Left lobe of liver (tissue), 2 donors: Measurements from ENCODE around the gene SLC6A2. TPM values are rescaled to one million over a fixed set of nuclear protein-coding genes. Genes with fewer than 3 reads are reported as not detected.
A peak's percentile ranks its signal among the peaks of the same experiment; 100 is the strongest.
"Not testable (repeated sequence)": the region's sequence is repeated elsewhere in the genome, so short reads cannot be mapped to it uniquely, and the experiment has no call there.

Experiments
- ATAC-seq: fragments of 200-7000 bp; cut with Tn5 transposase; one replicate; pipeline ENCODE4 v1.9.1; 2020; ENCODE audit warnings: mild to moderate bottlenecking, moderate library complexity
- DNase-seq: peaks from one replicate; pipeline ENCODE4 v3.0.0-alpha.2; 2020; ENCODE audit warnings: low spot score
- total RNA-seq: library from RNA; stranded (reverse); gene quantifications from one replicate; pipeline ENCODE4 v1.2.1, GENCODE V29; 2021
- donor health status: DM: no; HTN: no; CAD: no; lungs with moderate emphysema.
- donor health status: DM: no; HTN: yes; CAD: no.

SLC6A2 gene
- total RNA-seq, 1 donor from 2014 or later: not detected

DNA sequence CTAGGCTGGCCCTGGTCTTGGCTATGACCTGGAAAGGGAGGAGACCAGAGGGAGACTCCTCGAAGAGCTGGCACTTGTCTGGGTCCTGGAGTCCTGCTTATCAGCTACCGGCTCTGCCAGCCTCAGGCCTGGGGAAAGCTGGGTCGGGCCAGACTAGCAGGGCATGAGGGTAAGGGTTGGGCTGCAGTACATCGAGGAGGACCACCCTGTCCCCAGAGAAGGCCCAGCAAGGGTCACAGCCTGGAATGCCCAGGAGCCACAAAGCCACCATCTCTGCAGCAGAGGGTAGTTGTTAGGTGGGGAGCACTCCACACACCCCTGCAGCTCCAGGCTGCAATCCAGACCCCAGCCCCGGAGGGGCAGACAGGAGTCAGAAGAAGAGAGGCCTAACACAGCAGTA, 54.0 kb downstream of the SLC6A2 start:
- DNase-seq (peak; percentile 35), ATAC-seq (no peak)

- ATAC-seq (no peak), DNase-seq (peak; percentile 31)
Measured at GRCh38 chr16:55710466-55710865, 54.7 kb downstream of the SLC6A2 start.

DNA sequence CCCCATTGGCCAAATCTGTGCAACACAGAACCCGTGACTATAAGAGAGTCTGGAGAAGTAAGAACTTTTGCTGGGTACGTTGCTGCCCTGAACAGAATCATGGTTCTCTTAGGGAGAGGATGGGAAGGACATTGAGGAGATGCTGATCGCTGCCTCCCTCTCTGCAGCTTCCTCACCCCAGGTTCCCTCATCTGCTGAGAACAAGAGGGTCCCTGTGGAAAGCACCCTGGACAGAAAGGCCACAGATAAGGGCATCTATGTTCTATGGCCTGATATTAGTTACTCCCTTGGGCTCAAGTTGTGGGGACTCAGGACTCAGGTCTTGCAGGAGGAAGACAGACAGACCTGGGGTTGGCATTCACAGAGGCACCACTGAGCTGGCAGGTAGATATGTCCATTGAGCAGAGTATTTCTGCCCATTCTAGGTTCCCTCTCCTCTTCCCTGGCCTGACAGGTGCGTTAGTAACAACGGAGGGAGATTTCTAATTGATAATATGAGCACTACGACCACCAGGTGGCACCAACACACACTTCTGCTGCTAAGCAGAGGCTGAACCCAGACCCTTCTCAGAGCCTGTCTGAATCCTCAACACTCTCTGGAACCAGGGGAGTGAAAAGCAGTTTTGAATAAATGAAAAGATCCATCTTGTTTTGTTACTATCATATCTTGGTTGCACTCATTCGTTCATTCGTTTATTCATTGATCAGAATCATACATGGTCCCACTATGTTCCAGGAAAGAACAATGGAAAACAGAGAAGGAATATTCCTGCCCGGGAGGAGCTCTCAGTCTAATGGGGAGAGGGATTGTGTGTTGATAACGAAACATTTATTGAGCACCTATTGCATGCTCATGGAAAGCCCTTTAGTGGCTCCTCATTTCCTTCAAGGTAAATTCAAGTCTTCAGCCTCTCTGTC, 56.4 kb downstream of the SLC6A2 start:
- ATAC-seq: peak; percentile 99

DNA sequence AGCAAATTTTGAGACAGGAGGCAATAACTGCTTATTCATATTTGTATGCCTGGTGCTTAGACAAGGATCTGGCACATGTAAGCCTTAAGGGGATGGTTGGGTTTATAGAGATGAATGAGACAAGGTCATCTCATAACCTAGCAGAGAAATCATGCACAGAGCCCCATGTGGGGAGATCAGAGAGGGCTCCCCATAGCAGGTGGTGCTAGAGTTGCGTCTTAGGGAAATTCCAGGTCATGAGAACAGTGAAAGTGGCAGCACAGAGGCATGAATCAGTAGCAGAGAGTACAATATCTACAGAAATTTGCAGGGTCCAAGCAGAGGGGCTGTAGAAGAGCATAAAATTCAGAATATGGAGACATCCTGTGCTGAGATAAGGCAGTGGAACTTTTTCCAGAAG, 57.3 kb downstream of the SLC6A2 start:
- DNase-seq (peak; percentile 8), ATAC-seq (no peak)

More for the DNA sequence above, 56.4 kb downstream of the SLC6A2 start:
- peak; percentile 68 for DNase-seq

DNA sequence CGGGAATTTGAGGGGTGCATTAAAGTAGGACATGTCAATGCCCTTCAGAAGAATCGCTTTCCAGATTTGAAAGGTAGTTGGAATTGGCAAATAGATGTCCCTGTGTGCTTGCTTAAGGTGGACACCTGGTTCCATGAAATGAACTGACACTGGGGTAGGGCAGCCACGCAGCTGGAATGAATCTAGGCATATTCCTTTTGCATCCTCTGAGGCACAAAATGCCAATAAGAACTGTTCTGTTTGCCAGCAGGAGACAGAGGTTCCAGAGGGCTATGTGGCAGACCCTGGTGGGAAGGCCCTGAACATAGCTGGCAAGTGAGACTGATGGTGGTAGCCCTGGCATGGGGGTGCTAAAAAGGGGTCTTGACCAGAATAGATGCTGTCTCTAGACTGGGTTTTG, 61.5 kb downstream of the SLC6A2 start:
- DNase-seq: no peak
- no peak for ATAC-seq

DNA sequence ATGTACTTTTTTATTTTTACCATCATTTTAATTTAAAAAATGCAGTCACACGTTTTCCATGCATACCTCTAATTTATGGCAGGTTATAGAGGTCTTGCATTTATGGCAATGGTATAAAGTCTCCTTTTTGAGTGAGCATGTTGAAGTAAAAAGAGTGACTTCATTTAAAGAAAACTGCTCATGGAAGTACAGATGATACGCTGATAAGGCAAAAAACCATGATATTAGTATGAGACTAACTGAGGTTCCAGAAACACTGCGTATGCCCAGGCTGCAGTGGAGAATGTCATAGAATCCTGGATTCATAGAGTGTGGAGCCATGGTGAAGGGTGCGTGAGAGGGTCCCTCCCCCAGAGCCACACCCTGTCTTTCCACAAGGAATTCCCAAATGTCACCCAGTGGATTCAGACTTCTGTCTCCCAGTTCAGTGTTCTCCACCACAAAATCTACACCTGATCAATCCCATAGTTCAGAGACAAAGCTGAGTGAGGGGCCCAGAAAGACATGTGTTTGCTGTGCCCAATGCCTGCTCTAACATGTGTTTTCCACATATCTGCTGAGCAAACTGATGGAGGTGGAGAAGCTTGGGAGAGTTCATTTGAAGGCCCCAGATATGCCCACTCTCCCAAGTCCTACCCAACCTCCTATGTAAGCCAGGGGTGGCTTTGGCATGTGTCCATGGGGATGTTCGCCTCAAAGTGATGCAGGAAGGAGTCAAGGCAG, 69.4 kb downstream of the SLC6A2 start:
- DNase-seq (no peak), ATAC-seq (no peak)

DNA sequence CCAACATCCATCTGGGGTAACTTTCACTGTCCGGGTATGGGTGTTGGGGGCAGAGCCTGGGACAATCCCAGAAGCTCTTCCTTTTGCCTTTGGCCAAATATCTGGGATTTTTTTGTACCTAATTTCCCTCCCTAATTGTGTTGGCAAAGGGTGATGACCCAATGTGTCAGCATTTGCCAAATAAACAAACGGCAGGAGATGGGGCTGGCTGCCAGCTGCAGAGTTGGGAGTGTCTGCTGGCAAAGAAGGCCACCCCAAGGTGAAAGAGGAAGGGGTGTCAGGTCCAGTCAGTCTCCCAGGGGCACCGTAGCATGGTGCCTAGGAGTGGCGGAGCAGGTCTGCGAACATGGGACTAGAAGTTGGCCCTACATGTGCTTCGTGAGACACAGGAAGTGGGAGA, 73.0 kb downstream of the SLC6A2 start:
- ATAC-seq (peak; percentile 70), DNase-seq (peak; percentile 57)

DNA sequence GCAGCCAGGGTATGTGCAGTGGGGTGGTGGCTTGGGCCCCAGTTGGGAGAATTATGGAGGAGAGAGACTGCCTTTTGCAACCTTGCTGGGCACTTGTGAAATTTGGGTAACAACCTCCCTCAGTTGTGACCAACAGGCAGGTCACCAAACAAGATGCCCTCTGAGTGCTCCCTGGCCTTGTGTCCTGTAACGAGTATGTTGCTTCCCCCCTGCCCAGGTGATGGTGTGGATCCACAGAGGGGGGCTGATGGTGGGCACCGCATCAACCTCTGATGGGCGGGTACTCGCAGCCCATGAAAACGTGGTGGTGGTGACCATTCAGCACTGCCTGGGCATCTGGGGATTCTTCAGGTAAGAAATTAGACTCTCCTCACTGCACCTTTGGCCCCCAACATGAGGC, 74.3 kb downstream of the SLC6A2 start:
- peak; percentile 22 for DNase-seq
- no peak for ATAC-seq

GRCh38 chr16:55732496-55732895, 76.7 kb downstream of the SLC6A2 start:
- ATAC-seq (peak; percentile 56), DNase-seq (no peak)

GRCh38 chr16:55734665-55735064, 78.9 kb downstream of the SLC6A2 start:
- DNase-seq: no peak
- no peak for ATAC-seq

DNA sequence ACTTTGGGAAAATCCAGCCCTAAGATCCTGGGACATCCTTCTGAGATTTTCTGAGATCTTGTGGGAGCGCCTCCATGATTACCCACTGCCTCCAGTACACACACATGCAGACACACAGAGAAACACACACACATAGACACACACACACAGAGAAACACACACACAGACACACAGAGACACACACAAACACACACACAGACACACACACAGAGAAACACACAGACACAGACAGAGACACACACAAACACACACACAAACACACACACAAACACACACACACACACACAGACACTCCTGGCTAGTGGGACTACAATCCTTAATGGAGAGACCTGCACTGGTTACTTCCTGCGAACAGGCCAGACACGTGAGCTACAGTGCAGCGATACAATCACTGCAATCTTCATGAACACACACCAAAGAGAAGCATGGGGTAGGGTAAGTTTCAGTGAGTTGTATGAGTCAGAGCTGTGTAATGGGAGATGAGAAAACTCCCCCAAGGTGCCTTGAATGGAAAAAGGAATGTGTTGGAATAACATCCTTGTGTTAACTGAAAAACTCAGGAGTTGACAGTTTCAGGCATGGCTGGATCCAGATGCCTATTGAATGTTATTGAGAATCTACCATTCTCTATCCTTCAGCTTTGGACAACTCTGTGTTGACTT, 79.5 kb downstream of the SLC6A2 start:
- DNase-seq (no peak), ATAC-seq (no peak)

DNA sequence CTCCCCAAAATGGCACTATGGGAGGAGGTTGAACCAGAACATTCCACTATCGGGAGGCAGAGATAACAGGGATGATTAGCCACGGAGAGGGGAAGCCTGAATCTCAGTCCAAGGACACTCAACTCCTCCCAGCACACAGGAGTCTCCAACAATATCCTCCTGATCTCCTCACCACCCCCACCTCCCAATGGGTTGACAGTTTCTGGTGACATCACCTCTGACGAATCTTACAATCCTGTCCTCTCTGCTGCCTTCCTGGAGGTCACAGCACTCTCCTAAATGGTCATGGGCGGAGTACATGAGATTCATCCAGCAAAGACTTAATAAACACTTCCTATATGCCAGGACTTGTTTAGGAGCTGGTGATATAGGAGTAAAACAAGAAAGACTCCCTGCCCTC, 80.9 kb downstream of the SLC6A2 start:
- ATAC-seq: no peak
- DNase-seq: no peak

- peak; percentile 78 for ATAC-seq
- DNase-seq: no peak
Measured at GRCh38 chr16:55737318-55737717, 81.5 kb downstream of the SLC6A2 start.

DNA sequence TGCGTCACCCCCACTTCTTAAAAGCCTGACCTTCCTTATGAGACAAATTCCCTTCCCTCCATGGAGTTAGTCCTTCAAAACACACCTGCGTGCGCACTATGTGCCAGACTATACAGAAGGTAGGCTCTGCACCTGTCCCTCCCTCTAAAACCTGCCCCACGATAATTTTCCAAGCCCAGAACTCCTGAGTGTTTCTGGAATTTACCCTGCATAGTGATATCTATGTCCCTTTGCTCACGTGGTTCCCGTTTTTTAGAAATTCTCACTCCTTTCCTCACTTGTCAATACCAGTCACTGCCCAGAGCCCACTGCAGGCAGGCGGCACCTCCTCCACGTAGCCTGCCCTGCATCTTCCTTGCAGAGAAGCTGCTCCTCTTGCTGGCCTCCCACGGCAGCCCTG, 82.2 kb downstream of the SLC6A2 start:
- ATAC-seq (no peak), DNase-seq (no peak)

DNA sequence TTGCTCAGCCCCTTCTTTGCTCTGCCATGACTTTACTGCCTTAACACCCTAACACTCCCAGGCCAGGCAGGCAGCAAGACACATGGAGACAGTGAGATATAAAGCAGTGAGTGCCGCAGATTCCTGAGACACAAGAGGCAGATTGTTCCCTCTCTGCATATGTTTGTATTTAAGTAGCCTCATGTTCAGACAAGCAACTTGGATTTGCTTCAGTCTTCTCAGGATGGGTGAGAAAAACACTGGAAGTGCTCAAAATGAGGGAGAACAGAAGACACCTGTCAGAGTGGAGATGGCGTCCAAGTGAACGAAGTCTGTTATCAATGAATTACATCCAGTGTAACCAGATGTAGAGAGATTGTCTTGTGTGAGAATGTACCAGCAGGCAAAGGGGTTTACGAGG, 90.3 kb downstream of the SLC6A2 start:
- no peak for DNase-seq
- ATAC-seq: no peak

DNA sequence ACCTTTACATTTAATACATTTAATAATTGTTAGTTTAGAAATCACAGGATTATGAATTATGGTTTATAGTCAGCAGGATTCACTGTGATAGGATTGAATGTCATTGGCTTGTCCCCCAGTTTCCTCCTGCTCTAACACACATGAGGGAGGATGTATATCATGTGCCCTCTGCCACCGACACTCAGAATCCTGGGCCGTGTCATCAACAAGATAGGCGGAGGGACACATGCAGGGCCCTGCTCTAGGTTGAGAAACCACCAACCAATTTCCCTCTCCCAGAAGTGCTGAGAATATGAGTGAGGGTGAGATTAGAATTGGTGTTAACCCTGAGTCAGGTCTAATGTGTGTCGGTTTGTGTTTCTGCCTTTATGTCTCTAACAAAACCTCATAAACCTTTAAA, 92.0 kb downstream of the SLC6A2 start:
- DNase-seq (no peak), ATAC-seq (no peak)

- not testable (repeated sequence) for DNase-seq, ATAC-seq
Measured at GRCh38 chr16:55752465-55753144, 96.8 kb downstream of the SLC6A2 start.

- not testable (repeated sequence) for ATAC-seq, DNase-seq
Measured at GRCh38 chr16:55753145-55753631, 97.4 kb downstream of the SLC6A2 start.
